Gastroesophageal sphincter (tissue), 4 donors: ENCODE measurements around the gene NDUFB7. TPM values are rescaled to one million over a fixed set of nuclear protein-coding genes. Genes with fewer than 3 reads are reported as not detected.

Experiments
- ATAC-seq: fragments of 150-250 bp; one replicate; pipeline ENCODE4 v1.9.1; 2016; ENCODE audit warnings: mild to moderate bottlenecking, moderate library complexity
- H3K27ac ChIP-seq, 4 donors: fragments of 200-600 bp; sonication (generic) in 3 of 4; 1 replicate in 3 of 4; 2 replicates in 1 of 4; pipeline ENCODE4 v1.5.1; 2016 to 2019
- H3K27me3 ChIP-seq: fragments of 200-600 bp; sonication (generic); one replicate; pipeline ENCODE4 v1.5.1; 2019
- H3K36me3 ChIP-seq, 2 donors: fragments of 200-600 bp; sonication (generic); one replicate each; pipeline ENCODE4 v1.5.1; 2019; ENCODE audit warnings: control low read depth in 1 of 2
- H3K4me1 ChIP-seq, 3 donors: fragments of 200-600 bp; sonication (generic); 1 replicate in 2 of 3; 2 replicates in 1 of 3; pipeline ENCODE4 v1.5.1; 2016 to 2019; ENCODE audit warnings: control low read depth in 2 of 3
- H3K4me3 ChIP-seq, 2 donors: fragments of 200-600 bp; sonication (generic); one replicate each; pipeline ENCODE4 v1.5.1; 2019; ENCODE audit warnings: mild to moderate bottlenecking in 1 of 2, moderate library complexity in 1 of 2
- H3K9me3 ChIP-seq, 3 donors: fragments of 200-600 bp; sonication (generic); one replicate each; pipeline ENCODE4 v1.5.1; 2017 to 2019; ENCODE audit warnings: control low read depth in 2 of 3
- EP300 ChIP-seq: sonication (generic); formaldehyde crosslinking; IDR thresholded peaks from one replicate; pipeline ENCODE4 v1.6.1; 2017; ENCODE audit warnings: antibody characterized with exemption, mild to moderate bottlenecking
- POLR2A ChIP-seq, 2 donors: fragments of 450-650 bp; IDR thresholded peaks; one replicate each; pipeline ENCODE4 v1.6.1; 2017; ENCODE audit warnings: antibody characterized with exemption in 2 of 2, mild to moderate bottlenecking in 2 of 2, moderate library complexity in 1 of 2
- POLR2AphosphoS5 ChIP-seq: sonication (generic); formaldehyde crosslinking; IDR thresholded peaks from one replicate; pipeline ENCODE4 v1.6.1; 2017; ENCODE audit warnings: antibody characterized with exemption
- WGBS, 2 donors: methylation state at CpG; one replicate each; pipeline ENCODE4 v1.1.5; 2018; ENCODE audit warnings: low coverage in 1 of 2; 5-methylcytosine and 5-hydroxymethylcytosine counted together
- total RNA-seq, 4 donors: library from RNA; depleted of rRNA; stranded (reverse); fragments of >200 nt; gene quantifications; one replicate each; pipeline ENCODE4 v1.1.0, GENCODE V29; 2016
- TF ChIP-seq, protein P1 (sequence below), 4 experiments: fragments of 200-600 bp in 2 of 4; fragments of 450-650 bp in 2 of 4; sonication (generic) in 1 of 4; IDR thresholded peaks; one replicate each; pipeline ENCODE4 v1.5.1; 2017 to 2019; ENCODE audit warnings: antibody characterized with exemption in 4 of 4, mild to moderate bottlenecking in 2 of 4, moderate library complexity in 2 of 4

NDUFB7 gene
- total RNA-seq, 4 donors from 2014 or later: 251 to 393 (median 330) TPM

DNA sequence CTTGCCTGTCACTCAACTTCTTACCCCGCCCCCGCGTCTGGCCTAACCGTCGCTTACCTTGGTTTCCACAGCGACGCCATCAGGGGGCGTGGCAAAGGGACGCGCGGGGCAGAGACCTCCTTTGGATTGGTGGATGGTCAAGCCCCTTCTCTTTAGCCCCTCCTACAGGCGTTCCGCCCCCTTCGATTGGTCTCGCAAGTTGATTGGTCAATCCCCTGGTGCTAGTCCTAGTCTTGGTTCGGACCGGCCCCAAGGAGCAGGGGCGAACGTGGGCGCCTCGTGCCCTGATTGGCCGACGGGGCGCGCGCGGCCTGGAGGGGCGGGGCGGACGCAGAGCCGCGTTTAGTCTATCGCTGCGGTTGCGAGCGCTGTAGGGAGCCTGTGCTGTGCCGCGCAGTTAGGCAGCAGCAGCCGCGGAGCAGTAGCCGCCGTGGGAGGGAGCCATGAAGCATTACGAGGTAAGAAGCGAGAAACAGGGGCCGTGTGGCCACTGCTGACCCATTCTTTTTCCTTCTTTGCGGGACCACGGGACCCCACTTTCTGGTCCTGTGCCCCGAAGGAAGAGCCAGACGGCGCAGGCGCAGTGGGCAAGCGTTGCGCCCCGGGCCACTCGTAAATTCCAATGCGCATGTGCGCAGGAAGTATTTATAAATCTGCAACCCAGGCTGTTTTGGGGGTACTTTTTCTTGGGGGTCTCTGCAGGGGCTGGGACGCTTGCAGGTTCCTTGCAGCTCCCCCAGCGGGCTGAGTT is 42.4 kb downstream of the NDUFB7 start, which contains the start of gene TECR:
TECR (plus strand) TSS at position 341 of the 751 bp plus-strand sequence; CDS start at position 444, 103 bp downstream.
- peak within 1 kb of the TSS; percentile 43 to 82 for H3K4me3 ChIP-seq
- TF ChIP-seq POLR2A (IDR thresholded peaks at IDR 0.05) (peak; percentile 95 to 97), EP300 (no peak), POLR2AphosphoS5 (peak; percentile 98)
- TF ChIP-seq, protein P1, sequence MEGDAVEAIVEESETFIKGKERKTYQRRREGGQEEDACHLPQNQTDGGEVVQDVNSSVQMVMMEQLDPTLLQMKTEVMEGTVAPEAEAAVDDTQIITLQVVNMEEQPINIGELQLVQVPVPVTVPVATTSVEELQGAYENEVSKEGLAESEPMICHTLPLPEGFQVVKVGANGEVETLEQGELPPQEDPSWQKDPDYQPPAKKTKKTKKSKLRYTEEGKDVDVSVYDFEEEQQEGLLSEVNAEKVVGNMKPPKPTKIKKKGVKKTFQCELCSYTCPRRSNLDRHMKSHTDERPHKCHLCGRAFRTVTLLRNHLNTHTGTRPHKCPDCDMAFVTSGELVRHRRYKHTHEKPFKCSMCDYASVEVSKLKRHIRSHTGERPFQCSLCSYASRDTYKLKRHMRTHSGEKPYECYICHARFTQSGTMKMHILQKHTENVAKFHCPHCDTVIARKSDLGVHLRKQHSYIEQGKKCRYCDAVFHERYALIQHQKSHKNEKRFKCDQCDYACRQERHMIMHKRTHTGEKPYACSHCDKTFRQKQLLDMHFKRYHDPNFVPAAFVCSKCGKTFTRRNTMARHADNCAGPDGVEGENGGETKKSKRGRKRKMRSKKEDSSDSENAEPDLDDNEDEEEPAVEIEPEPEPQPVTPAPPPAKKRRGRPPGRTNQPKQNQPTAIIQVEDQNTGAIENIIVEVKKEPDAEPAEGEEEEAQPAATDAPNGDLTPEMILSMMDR (IDR thresholded peaks at IDR 0.05): no peak
- H3K27me3 ChIP-seq: no peaks in the 10 kb centered on the region
- H3K27ac ChIP-seq: peak within 1 kb of the TSS; percentile 50 to 96 (median 95)
- WGBS, 2 donors: 0 to 1% methylated on average over 1 to 28 of the region's 59 CpGs
- no peaks in the 10 kb centered on the region for H3K9me3 ChIP-seq
- no peaks in the 10 kb centered on the region for H3K36me3 ChIP-seq
- peaks cover 0 to 37% (median 10%) of the 10 kb centered on the region in 3 donors for H3K4me1 ChIP-seq
- peak; percentile 99 for ATAC-seq

DNA sequence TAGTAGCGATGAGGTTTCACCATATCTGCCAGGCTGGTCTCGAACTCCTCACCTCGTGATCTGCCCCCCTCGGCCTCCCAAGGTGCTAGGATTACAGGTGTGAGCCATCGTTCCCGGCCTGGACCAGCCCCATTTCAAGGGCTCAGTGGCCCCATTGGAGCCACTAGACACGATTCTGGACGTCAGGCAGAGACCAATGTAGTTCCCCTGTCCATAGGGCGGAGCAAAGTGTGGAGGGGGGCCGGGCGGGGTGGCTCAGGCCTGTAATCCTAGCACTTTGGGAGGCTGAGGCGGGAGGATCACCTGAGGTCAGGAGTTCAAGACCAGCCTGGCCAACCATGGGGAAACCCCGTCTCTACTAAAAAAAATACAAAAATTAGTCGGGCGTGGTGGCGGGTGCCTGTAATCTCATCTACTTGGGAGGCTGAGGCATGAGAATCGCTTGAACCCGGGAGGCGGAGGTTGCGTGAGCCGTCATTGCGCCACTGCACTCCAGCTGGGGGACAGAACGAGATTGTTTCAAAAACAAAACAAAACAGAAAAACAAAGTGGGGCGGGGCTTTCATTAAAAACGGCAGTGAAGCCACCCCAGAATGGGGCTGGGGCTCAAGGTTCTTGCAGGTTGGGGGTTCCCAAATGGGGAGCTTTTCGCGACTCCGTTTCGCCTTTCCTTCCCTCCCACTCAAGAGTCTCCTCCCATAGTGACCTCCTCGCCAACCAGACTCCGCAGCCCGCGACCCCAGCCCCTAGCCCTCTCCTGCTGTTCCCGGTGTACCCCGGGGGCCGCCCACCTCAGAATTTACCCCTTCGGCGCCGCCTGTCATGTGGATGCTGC is 43.2 kb downstream of the NDUFB7 start:
- TF ChIP-seq POLR2A (IDR thresholded peaks at IDR 0.05): no peak
- TF ChIP-seq, protein P1 (IDR thresholded peaks at IDR 0.05): no peak
- TF ChIP-seq EP300: no peak
- TF ChIP-seq POLR2AphosphoS5: no peak
- peak overlapping the region; percentile 43 to 82 for H3K4me3 ChIP-seq
- ATAC-seq: peak; percentile 14
- peak overlapping the region in 3 of 4 donors; percentile 72 to 96 (median 95) for H3K27ac ChIP-seq
- H3K27me3 ChIP-seq: no peaks in the 10 kb centered on the region
- no peaks in the 10 kb centered on the region for H3K9me3 ChIP-seq
- WGBS, 2 donors: 17 to 20% methylated on average over 16 to 24 of the region's 39 CpGs
- peaks cover 0 to 37% (median 10%) of the 10 kb centered on the region in 3 donors for H3K4me1 ChIP-seq
- H3K36me3 ChIP-seq: no peaks in the 10 kb centered on the region

DNA sequence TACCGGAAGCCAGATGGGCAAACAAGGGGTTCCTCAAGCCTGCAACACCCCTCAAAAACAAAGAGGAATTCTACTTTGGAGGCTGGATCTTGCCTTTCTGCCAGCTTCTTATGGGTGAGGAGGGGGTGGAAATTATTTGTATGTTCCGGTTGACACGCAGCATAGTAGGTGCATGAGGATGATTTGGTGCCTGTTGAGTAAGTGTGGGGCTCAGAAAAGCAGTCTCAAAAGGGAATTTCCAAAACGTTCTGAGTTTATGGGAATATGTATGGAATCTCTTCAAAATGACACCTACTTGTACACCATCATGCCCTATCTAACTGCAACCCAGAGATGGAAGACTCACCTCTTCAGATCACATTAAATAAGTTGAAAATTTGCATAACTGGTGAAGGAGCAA is 45.4 kb downstream of the NDUFB7 start:
- no peak for ATAC-seq
- no peaks in the 10 kb centered on the region for H3K36me3 ChIP-seq
- peaks cover 0 to 23% (median 8%) of the 10 kb centered on the region in 3 donors for H3K4me1 ChIP-seq
- no peak for TF ChIP-seq POLR2A (IDR thresholded peaks at IDR 0.05)
- no peak for TF ChIP-seq EP300
- TF ChIP-seq, protein P1 (IDR thresholded peaks at IDR 0.05): no peak
- no peak for TF ChIP-seq POLR2AphosphoS5
- H3K4me3 ChIP-seq: no peak overlapping the region
- H3K27me3 ChIP-seq: no peaks in the 10 kb centered on the region
- WGBS, 2 donors: 53 to 58% methylated on average over 2 to 3 of the region's 4 CpGs
- no peak overlapping the region for H3K27ac ChIP-seq
- no peaks in the 10 kb centered on the region for H3K9me3 ChIP-seq

DNA sequence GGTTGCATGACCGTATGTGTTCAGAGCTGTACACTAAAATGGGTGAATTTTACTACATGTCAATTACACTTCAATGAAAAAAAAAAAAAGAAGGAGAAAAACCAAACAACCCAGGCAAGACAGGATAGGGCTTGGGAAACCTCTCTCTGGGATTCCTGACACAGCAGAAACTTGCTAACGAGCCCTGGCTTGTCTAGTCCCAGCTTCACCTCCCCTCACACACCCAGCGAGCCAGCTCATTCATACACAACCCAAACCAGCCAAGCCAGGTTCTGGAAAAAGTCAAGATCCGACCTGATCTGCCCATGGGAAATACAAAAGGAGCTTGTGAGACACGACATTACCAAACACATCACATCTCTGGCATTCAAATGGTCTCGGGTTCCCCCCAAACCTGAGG is 46.1 kb downstream of the NDUFB7 start:
- Histone ChIP-seq H3K27me3 (no peaks in the 10 kb centered on the region), H3K36me3 (no peaks in the 10 kb centered on the region), H3K4me1 (peaks cover 0 to 16% (median 1%) of the 10 kb centered on the region in 3 donors), H3K4me3 (no peak overlapping the region), H3K9me3 (no peaks in the 10 kb centered on the region), H3K27ac (no peak overlapping the region)
- WGBS, 2 donors: 46 to 74% methylated on average over 2 to 6 of the region's 6 CpGs
- TF ChIP-seq, protein P1 (IDR thresholded peaks at IDR 0.05): no peak
- TF ChIP-seq POLR2A (IDR thresholded peaks at IDR 0.05): no peak
- ATAC-seq: no peak
